Nephron progenitor cell (in vitro differentiated cells): Measurements from ENCODE around the gene HDAC4.

ENCODE experiments used
- DNase-seq: peaks from one replicate; pipeline ENCODE4 v3.0.0; 2021
- H3K27ac Mint-ChIP-seq: 2 replicates; pipeline ENCODE4 v1.8.0; 2021; ENCODE audit warnings: mild to moderate bottlenecking, moderate library complexity, mixed read lengths
- H3K27me3 Mint-ChIP-seq: 2 replicates; pipeline ENCODE4 v1.8.0; 2021; ENCODE audit warnings: mild to moderate bottlenecking, low read depth, mixed read lengths; ENCODE audit not compliant: poor library complexity
- H3K36me3 Mint-ChIP-seq: 2 replicates; pipeline ENCODE4 v1.8.0; 2021; ENCODE audit warnings: low read depth, mixed read lengths
- H3K4me1 Mint-ChIP-seq: 2 replicates; pipeline ENCODE4 v1.8.0; 2021; ENCODE audit warnings: mixed read lengths
- H3K4me3 Mint-ChIP-seq: 2 replicates; pipeline ENCODE4 v1.8.0; 2021; ENCODE audit warnings: mild to moderate bottlenecking, moderate library complexity, mixed read lengths
- H3K9me3 Mint-ChIP-seq: 2 replicates; pipeline ENCODE4 v1.8.0; 2021; ENCODE audit warnings: mild to moderate bottlenecking, moderate library complexity, mixed read lengths
- TF ChIP-seq, protein P1 (sequence below): fragments of 200-600 bp; sonication (generic); IDR thresholded peaks from 2 replicates; pipeline ENCODE4 v1.5.0; 2021; ENCODE audit warnings: antibody characterized with exemption

The HDAC4 gene

DNA sequence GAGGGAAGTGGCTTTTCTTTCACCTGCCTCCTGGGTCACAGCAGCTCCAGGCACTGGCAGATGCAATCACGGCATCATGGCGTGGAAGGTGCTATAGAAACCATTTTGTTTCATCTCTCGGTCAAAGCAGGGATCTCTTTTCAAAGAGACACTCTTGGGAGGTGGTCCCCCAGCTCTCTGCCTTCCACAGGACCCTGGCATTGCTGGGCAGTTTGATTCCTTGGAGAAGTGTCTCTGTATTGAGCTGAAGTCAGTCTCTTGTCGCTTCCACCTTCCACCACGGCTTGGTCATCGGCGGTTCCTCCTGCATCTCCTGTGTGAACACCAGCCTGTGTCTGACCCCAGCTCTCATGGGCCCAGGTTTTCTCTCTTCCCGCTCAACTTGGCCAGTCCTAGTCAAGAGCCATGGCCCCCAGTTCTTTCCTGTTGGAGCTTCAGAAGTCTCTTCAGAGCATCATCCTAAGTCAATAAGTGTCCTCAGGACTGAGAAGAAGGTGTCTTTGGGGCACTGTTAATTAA lies 42.3 kb upstream of the HDAC4 start:
- Mint-ChIP-seq H3K4me1 (peaks cover 34% of the 10 kb centered on the region), H3K9me3 (peaks cover 31% of the 10 kb centered on the region), H3K27me3 (peaks cover 16% of the 10 kb centered on the region), H3K4me3 (no peak overlapping the region), H3K36me3 (peaks cover 2% of the 10 kb centered on the region), H3K27ac (no peak overlapping the region)
- TF ChIP-seq, protein P1, sequence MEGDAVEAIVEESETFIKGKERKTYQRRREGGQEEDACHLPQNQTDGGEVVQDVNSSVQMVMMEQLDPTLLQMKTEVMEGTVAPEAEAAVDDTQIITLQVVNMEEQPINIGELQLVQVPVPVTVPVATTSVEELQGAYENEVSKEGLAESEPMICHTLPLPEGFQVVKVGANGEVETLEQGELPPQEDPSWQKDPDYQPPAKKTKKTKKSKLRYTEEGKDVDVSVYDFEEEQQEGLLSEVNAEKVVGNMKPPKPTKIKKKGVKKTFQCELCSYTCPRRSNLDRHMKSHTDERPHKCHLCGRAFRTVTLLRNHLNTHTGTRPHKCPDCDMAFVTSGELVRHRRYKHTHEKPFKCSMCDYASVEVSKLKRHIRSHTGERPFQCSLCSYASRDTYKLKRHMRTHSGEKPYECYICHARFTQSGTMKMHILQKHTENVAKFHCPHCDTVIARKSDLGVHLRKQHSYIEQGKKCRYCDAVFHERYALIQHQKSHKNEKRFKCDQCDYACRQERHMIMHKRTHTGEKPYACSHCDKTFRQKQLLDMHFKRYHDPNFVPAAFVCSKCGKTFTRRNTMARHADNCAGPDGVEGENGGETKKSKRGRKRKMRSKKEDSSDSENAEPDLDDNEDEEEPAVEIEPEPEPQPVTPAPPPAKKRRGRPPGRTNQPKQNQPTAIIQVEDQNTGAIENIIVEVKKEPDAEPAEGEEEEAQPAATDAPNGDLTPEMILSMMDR: no peak
- no peak for DNase-seq

- Mint-ChIP-seq H3K27ac (no peak overlapping the region), H3K27me3 (peaks cover 20% of the 10 kb centered on the region), H3K4me3 (no peak overlapping the region), H3K9me3 (peaks cover 26% of the 10 kb centered on the region), H3K4me1 (peaks cover 34% of the 10 kb centered on the region), H3K36me3 (no peaks in the 10 kb centered on the region)
- no peak for DNase-seq
- TF ChIP-seq, protein P1: no peak
These were observed 41.4 kb upstream of the HDAC4 start for GRCh38 chr2:239442192-239442591.

- Mint-ChIP-seq H3K36me3 (no peaks in the 10 kb centered on the region), H3K9me3 (peaks cover 22% of the 10 kb centered on the region), H3K27me3 (peaks cover 20% of the 10 kb centered on the region), H3K4me3 (peak overlapping the region; percentile 67), H3K27ac (peak overlapping the region; percentile 96), H3K4me1 (peaks cover 34% of the 10 kb centered on the region)
- TF ChIP-seq, protein P1: no peak
- DNase-seq: no peak
These were observed 40.6 kb upstream of the HDAC4 start for GRCh38 chr2:239441261-239442078.

- peak; percentile 44 for DNase-seq
- Mint-ChIP-seq H3K27ac (peak overlapping the region; percentile 96), H3K9me3 (peaks cover 19% of the 10 kb centered on the region)
These were observed 39.7 kb upstream of the HDAC4 start for GRCh38 chr2:239440511-239440959.

GRCh38 chr2:239439754-239440315 lies 39.0 kb upstream of the HDAC4 start:
- Mint-ChIP-seq H3K36me3 (no peaks in the 10 kb centered on the region), H3K27me3 (peaks cover 18% of the 10 kb centered on the region), H3K4me1 (peaks cover 34% of the 10 kb centered on the region), H3K27ac (no peak overlapping the region), H3K4me3 (no peak overlapping the region), H3K9me3 (peaks cover 21% of the 10 kb centered on the region)
- TF ChIP-seq, protein P1: no peak
- no peak for DNase-seq

More at GRCh38 chr2:239440511-239440959, 39.7 kb upstream of the HDAC4 start:
- Mint-ChIP-seq H3K4me1 (peaks cover 34% of the 10 kb centered on the region), H3K4me3 (peak overlapping the region; percentile 66), H3K36me3 (no peaks in the 10 kb centered on the region), H3K27me3 (peaks cover 20% of the 10 kb centered on the region)
- TF ChIP-seq, protein P1: no peak
